SK-N-SH (cell line): ENCODE data around the gene NAE1. TPM values are rescaled to one million over a fixed set of nuclear protein-coding genes. Genes with fewer than 3 reads are reported as not detected.

ENCODE experiments used
- CTCF ChIA-PET: fragments of 300-600, 350-600 bp; formaldehyde crosslinking; extraction: SDS; loops from one replicate; lab custom pipeline; 2021; lab: Yijun Ruan, JAX
- POLR2A ChIA-PET: fragments of 350-600 bp; sonication (Branson Sonifier 250); formaldehyde crosslinking; extraction: SDS; loops from one replicate; lab custom pipeline; 2020; ENCODE audit warnings: antibody characterized with exemption, inconsistent platforms; lab: Yijun Ruan, JAX
- DNase-seq: peaks from one replicate; pipeline ENCODE4 v3.0.0; 2012
- H2AFZ ChIP-seq: fragments of 200-600 bp; sonication (generic); 2 replicates; pipeline ENCODE4 v1.8.1; 2016; ENCODE audit warnings: antibody characterized with exemption, mild to moderate bottlenecking, low read depth
- H3F3A ChIP-seq: fragments of 200-600 bp; sonication (generic); replicated peaks from 2 replicates; pipeline ENCODE3; 2016; ENCODE audit warnings: antibody characterized with exemption, mild to moderate bottlenecking; ENCODE audit not compliant: insufficient read depth
- H3K27ac ChIP-seq, 2 experiments: fragments of 200-500 bp in 1 of 2; fragments of 200-600 bp in 1 of 2; sonication (Bioruptor generic) in 1 of 2; sonication (generic), shearing (Covaris generic) in 1 of 2; 2 replicates each; pipeline versions ENCODE4 v1.5.1 to v1.6.1; 2014 to 2016; ENCODE audit warnings: low read depth in 2 of 2, inconsistent platforms in 1 of 2, low read length in 1 of 2, mild to moderate bottlenecking in 1 of 2, mixed read lengths in 1 of 2
- H3K27me3 ChIP-seq: fragments of 200-600 bp; sonication (generic), shearing (Covaris generic); 2 replicates; pipeline ENCODE4 v1.6.1; 2016; ENCODE audit warnings: mixed run types; ENCODE audit not compliant: insufficient read depth
- H3K36me3 ChIP-seq, 2 experiments: fragments of 200-500 bp in 1 of 2; fragments of 200-600 bp in 1 of 2; sonication (Bioruptor generic) in 1 of 2; sonication (generic) in 1 of 2; replicated peaks in 1 of 2; 2 replicates each; pipeline versions ENCODE3 to v1.5.1; 2014 to 2016; ENCODE audit warnings: low read length in 1 of 2, mild to moderate bottlenecking in 1 of 2; ENCODE audit not compliant: insufficient read depth in 2 of 2, control insufficient read depth in 1 of 2
- H3K4me1 ChIP-seq, 2 experiments: fragments of 200-500 bp in 1 of 2; fragments of 200-600 bp in 1 of 2; sonication (Bioruptor generic) in 1 of 2; sonication (generic), shearing (Covaris generic) in 1 of 2; 2 replicates each; pipeline versions ENCODE4 v1.5.1 to v1.6.1; 2014 to 2016; ENCODE audit warnings: low read depth in 1 of 2, low read length in 1 of 2, mixed run types in 1 of 2; ENCODE audit not compliant: insufficient read depth in 2 of 2, control insufficient read depth in 1 of 2
- H3K4me2 ChIP-seq: fragments of 200-600 bp; sonication (generic), shearing (Covaris generic); 2 replicates; pipeline ENCODE4 v1.6.1; 2017; ENCODE audit warnings: mixed run types
- H3K4me3 ChIP-seq, 2 experiments: fragments of 200-500 bp in 1 of 2; fragments of 200-600 bp in 1 of 2; sonication (Bioruptor generic) in 1 of 2; sonication (generic), shearing (Covaris generic) in 1 of 2; 2 replicates each; pipeline versions ENCODE4 v1.5.1 to v1.8.1; 2014 to 2016; ENCODE audit warnings: low read depth in 2 of 2, inconsistent platforms in 1 of 2, low read length in 1 of 2, mild to moderate bottlenecking in 1 of 2, mixed read lengths in 1 of 2, moderate library complexity in 1 of 2
- H3K79me2 ChIP-seq: fragments of 200-600 bp; sonication (generic); 2 replicates; pipeline ENCODE4 v1.8.1; 2017; ENCODE audit warnings: mild to moderate bottlenecking; ENCODE audit not compliant: insufficient read depth
- H3K9ac ChIP-seq: fragments of 200-600 bp; sonication (generic); 2 replicates; pipeline ENCODE4 v1.6.1; 2017; ENCODE audit warnings: mixed run types
- H3K9me2 ChIP-seq: fragments of 200-600 bp; sonication (generic); 2 replicates; pipeline ENCODE4 v1.6.1; 2017; ENCODE audit warnings: mixed run types
- H3K9me3 ChIP-seq: fragments of 200-600 bp; sonication (generic); 2 replicates; pipeline ENCODE4 v1.6.1; 2017; ENCODE audit warnings: mixed run types, mild to moderate bottlenecking, moderate library complexity
- H4K20me1 ChIP-seq: fragments of 200-600 bp; sonication (generic); 2 replicates; pipeline ENCODE4 v1.6.1; 2017; ENCODE audit warnings: mild to moderate bottlenecking, mixed run types; ENCODE audit not compliant: insufficient read depth
- FOSL2 ChIP-seq: IDR thresholded peaks from 2 replicates; pipeline ENCODE4 v1.4.0; 2012; ENCODE audit warnings: low read depth, mild to moderate bottlenecking, moderate library complexity, borderline replicate concordance
- JUND ChIP-seq: IDR thresholded peaks from 2 replicates; pipeline ENCODE4 v1.4.0; 2012
- NFIC ChIP-seq: IDR thresholded peaks from 2 replicates; pipeline ENCODE4 v1.4.0; 2012; ENCODE audit warnings: borderline replicate concordance
- NRF1 ChIP-seq: IDR thresholded peaks from 2 replicates; pipeline ENCODE4 v1.6.1; 2012; ENCODE audit warnings: low read depth, mild to moderate bottlenecking, low read length
- PBX3 ChIP-seq: IDR thresholded peaks from 2 replicates; pipeline ENCODE4; 2012
- POLR2AphosphoS5 ChIP-seq: IDR thresholded peaks from 2 replicates; pipeline ENCODE4 v1.6.1; 2012; ENCODE audit warnings: low read depth, low read length
- REST ChIP-seq: IDR thresholded peaks from 2 replicates; pipeline ENCODE4 v1.6.1; 2012; ENCODE audit warnings: mild to moderate bottlenecking, low read depth, low read length, moderate library complexity
- TAF1 ChIP-seq: IDR thresholded peaks from 2 replicates; pipeline ENCODE4 v1.6.1; 2012; ENCODE audit warnings: low read depth, mild to moderate bottlenecking, low read length, moderate library complexity, borderline replicate concordance
- USF1 ChIP-seq: IDR thresholded peaks from 2 replicates; pipeline ENCODE4 v1.4.0; 2012; ENCODE audit warnings: low read depth, borderline replicate concordance
- ZBTB33 ChIP-seq: IDR thresholded peaks from 2 replicates; pipeline ENCODE4 v1.4.0; 2012; ENCODE audit warnings: low read depth, borderline replicate concordance
- WGBS: methylation state at CpG from one replicate; pipeline ENCODE4 v1.1.6; 2017; ENCODE audit warnings: low lambda C conversion rate; 5-methylcytosine and 5-hydroxymethylcytosine counted together
- polyA plus RNA-seq, 3 experiments: library from polyadenylated mRNA; depleted of rRNA; stranded (reverse); fragments of >200 nt; gene quantifications; 2 replicates each; pipeline ENCODE4 v1.2.3, GENCODE V29; 2012

Gene NAE1
- polyA plus RNA-seq, 1 of the 3 experiments (the other 2 are of a cell fraction) = 33.8 TPM

- ChIA-PET POLR2A (no interaction called here), CTCF (interaction anchor here (1.0 to 1.3 kb wide), 2 partner anchors 26 to 114 kb away, joined by 3 read pairs; no protein-coding TSS in a partner anchor)
- Histone ChIP-seq H3K4me2 (no peak overlapping the region), H3K9me2 (no peaks in the 10 kb centered on the region), H3K79me2 (peaks cover 22% of the 10 kb centered on the region), H3K9ac (no peak overlapping the region), H3K4me1 (peaks cover 10 to 16% of the 10 kb centered on the region in 2 experiments; a peak in 2 of 4 replicates), H3K36me3 (peaks cover 7 to 10% of the 10 kb centered on the region in 2 experiments), H3K4me3 (no peak overlapping the region), H3K27ac (no peak overlapping the region), H3F3A (no peaks in the 10 kb centered on the region), H3K27me3 (no peaks in the 10 kb centered on the region)
- DNase-seq = no peak
- TF ChIP-seq POLR2AphosphoS5 = no peak
- TF ChIP-seq PBX3 = no peak
- no peak for TF ChIP-seq USF1
- TF ChIP-seq NFIC = no peak
- no peak for TF ChIP-seq FOSL2
- TF ChIP-seq NRF1 = no peak
- TF ChIP-seq, all 33 proteins: peak for 0
- WGBS = 90% methylated on average over 2 of the region's 2 CpGs
- Histone ChIP-seq H2AFZ (no peak overlapping the region), H3K9me3 (no peaks in the 10 kb centered on the region), H4K20me1 (peaks cover 16% of the 10 kb centered on the region)
Observed at GRCh38 chr16:66754211-66754610, 76.6 kb downstream of the NAE1 start.

- no peak for DNase-seq
- Histone ChIP-seq H3K9me3 (no peaks in the 10 kb centered on the region), H3K27me3 (no peaks in the 10 kb centered on the region), H3K27ac (no peak overlapping the region), H3F3A (no peaks in the 10 kb centered on the region), H3K36me3 (peaks cover 14 to 22% of the 10 kb centered on the region in 2 experiments), H3K4me2 (no peak overlapping the region), H2AFZ (no peak overlapping the region), H3K4me1 (peaks cover 15 to 17% of the 10 kb centered on the region in 2 experiments; a peak in 2 of 4 replicates), H4K20me1 (peaks cover 25% of the 10 kb centered on the region), H3K4me3 (no peak overlapping the region), H3K79me2 (peaks cover 34% of the 10 kb centered on the region), H3K9me2 (no peaks in the 10 kb centered on the region), H3K9ac (no peak overlapping the region)
- 95% methylated on average over 2 of the region's 2 CpGs for WGBS
- TF ChIP-seq TAF1 (no peak), JUND (no peak), REST (no peak), ZBTB33 (no peak)
- ChIA-PET CTCF (interaction anchor here (1.1 to 4.0 kb wide), 10 partner anchors 12 to 115 kb away, joined by 4 to 68 read pairs (median 10); partner anchors contain the start of gene NAE1), POLR2A (no interaction called here)
Observed at GRCh38 chr16:66752958-66753357, 77.8 kb downstream of the NAE1 start.
